Measurements from ENCODE around the gene THRB. TPM values are rescaled to one million over a fixed set of nuclear protein-coding genes. Genes with fewer than 3 reads are reported as not detected.

The THRB gene
- total and polyA plus RNA-seq, 9 of the 15 experiments (the other 6 are each of a cell fraction or from before 2014, with no cell fraction given): 1.7 to 14.9 (median 6.9) TPM

GRCh38 chr3:24195504-24196230 lies 299.0 kb downstream of the THRB start (continued):
- TF ChIP-seq, protein P1, sequence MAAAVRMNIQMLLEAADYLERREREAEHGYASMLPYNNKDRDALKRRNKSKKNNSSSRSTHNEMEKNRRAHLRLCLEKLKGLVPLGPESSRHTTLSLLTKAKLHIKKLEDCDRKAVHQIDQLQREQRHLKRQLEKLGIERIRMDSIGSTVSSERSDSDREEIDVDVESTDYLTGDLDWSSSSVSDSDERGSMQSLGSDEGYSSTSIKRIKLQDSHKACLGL (CRISPR knock-in tag; IDR thresholded peaks at IDR 0.05; ENCODE audit: borderline replicate concordance, poor library complexity, severe bottlenecking): no peak
- no peak for TF ChIP-seq ZNF197 (CRISPR knock-in tag; IDR thresholded peaks at IDR 0.05; ENCODE audit: low read depth)
- TF ChIP-seq STAG1 (CRISPR knock-in tag; IDR thresholded peaks at IDR 0.05; ENCODE audit: borderline replicate concordance): no peak
- TF ChIP-seq SP1 (CRISPR knock-in tag; IDR thresholded peaks at IDR 0.05): no peak
- TF ChIP-seq AFF1 (IDR thresholded peaks at IDR 0.05; ENCODE audit: low read depth in 1 of 2, partially characterized antibody in 2 of 2): no peak
- no peak for TF ChIP-seq POLR2AphosphoS5 (IDR thresholded peaks at IDR 0.05; ENCODE audit: control insufficient read depth, insufficient read depth, low read depth, low read length)
- TF ChIP-seq PHTF2 (CRISPR knock-in tag; IDR thresholded peaks at IDR 0.05): no peak
- no peak for TF ChIP-seq SMAD3 (CRISPR knock-in tag; conservative IDR thresholded peaks at IDR 0.05)
- no peak for TF ChIP-seq ZNF583 (CRISPR knock-in tag; IDR thresholded peaks at IDR 0.05)
- no peak for TF ChIP-seq NR3C1 (CRISPR knock-in tag; IDR thresholded peaks at IDR 0.05)
- no peak for TF ChIP-seq MCM5 (IDR thresholded peaks at IDR 0.05; ENCODE audit: low read depth)
- TF ChIP-seq FOS (IDR thresholded peaks at IDR 0.05; ENCODE audit: extremely low read depth, insufficient read length): no peak
- no peak for TF ChIP-seq BHLHE40 (IDR thresholded peaks at IDR 0.05; ENCODE audit: low read length)

All from K562 (cell line).